T-cell (primary cell): ENCODE measurements around the gene RPTOR. TPM values are rescaled to one million over a fixed set of nuclear protein-coding genes. Genes with fewer than 3 reads are reported as not detected.

Source experiments
- ATAC-seq, 4 experiments: fragments of 200-7000 bp in 3 of 4; fragments of 150-1000 bp in 1 of 4; cut with Tn5 transposase; replicated peaks in 1 of 4; 1 replicate in 3 of 4; 2 replicates in 1 of 4; pipeline ENCODE4 v1.10.0; 2021; ENCODE audit warnings: moderate library complexity in 3 of 4, mild to moderate bottlenecking in 2 of 4, moderate number of reproducible peaks in 1 of 4
- CTCF ChIA-PET, 2 donors: fragments of 300-600 bp; sonication (Branson Sonifier 250); formaldehyde crosslinking; loops; one replicate each; lab custom pipeline; 2022; ENCODE audit warnings: antibody characterized with exemption in 2 of 2; lab: Charles Lee
- POLR2A ChIA-PET, 2 donors: fragments of 300-600 bp; sonication (Branson Sonifier 250); formaldehyde crosslinking; loops; one replicate each; lab custom pipeline; 2022; ENCODE audit warnings: antibody characterized with exemption in 2 of 2; lab: Charles Lee
- DNase-seq, 35 experiments: peaks; one replicate each; pipeline versions ENCODE4 v3.0.0 to v3.0.0-alpha.2; 2013 to 2023
- H3K27ac ChIP-seq: one replicate; pipeline ENCODE4 v1.5.1; 2013; ENCODE audit warnings: low read length
- H3K27me3 ChIP-seq, 2 experiments: replicated peaks in 1 of 2; 1 replicate in 1 of 2; 2 replicates in 1 of 2; pipeline versions ENCODE4 v1.6.1 to v1.7.0; 2013; ENCODE audit warnings: low read length in 1 of 2, mixed read lengths in 1 of 2; ENCODE audit not compliant: control insufficient read depth in 2 of 2, insufficient read depth in 2 of 2; ENCODE audit errors: extremely low read depth in 1 of 2
- H3K36me3 ChIP-seq, 2 donors: 1 replicate in 1 of 2; 2 replicates in 1 of 2; pipeline versions ENCODE4 v1.6.1 to v1.7.0; 2013; ENCODE audit warnings: low read length in 1 of 2; ENCODE audit not compliant: control insufficient read depth in 2 of 2, insufficient read depth in 1 of 2; ENCODE audit errors: extremely low read depth in 1 of 2
- H3K4me1 ChIP-seq, 2 experiments: 1 replicate in 1 of 2; 2 replicates in 1 of 2; pipeline versions ENCODE4 v1.6.1 to v1.7.0; 2013; ENCODE audit warnings: low read length in 2 of 2, mixed read lengths in 1 of 2; ENCODE audit not compliant: insufficient read depth in 2 of 2, control insufficient read depth in 1 of 2; ENCODE audit errors: extremely low read depth in 1 of 2
- H3K4me3 ChIP-seq, 2 donors: 1 replicate in 1 of 2; 2 replicates in 1 of 2; pipeline versions ENCODE4 v1.5.1 to v1.7.0; 2013; ENCODE audit warnings: mild to moderate bottlenecking in 2 of 2, low read length in 1 of 2, moderate library complexity in 1 of 2; ENCODE audit not compliant: control insufficient read depth in 1 of 2; ENCODE audit errors: extremely low read depth in 1 of 2
- H3K9me3 ChIP-seq: 2 replicates; pipeline ENCODE4 v1.7.0; 2013
- H3K27ac Mint-ChIP-seq, 2 donors: one replicate each; pipeline ENCODE4 v1.8.0; 2020 to 2021; ENCODE audit warnings: mild to moderate bottlenecking in 2 of 2, mixed read lengths in 2 of 2
- H3K27me3 Mint-ChIP-seq, 2 donors: one replicate each; pipeline ENCODE4 v1.8.0; 2021 to 2022; ENCODE audit warnings: mixed read lengths in 2 of 2
- H3K36me3 Mint-ChIP-seq: one replicate; pipeline ENCODE4 v1.8.0; 2021; ENCODE audit warnings: mixed read lengths
- H3K4me1 Mint-ChIP-seq, 3 donors: one replicate each; pipeline ENCODE4 v1.8.0; 2020 to 2022; ENCODE audit warnings: mixed read lengths in 3 of 3, mild to moderate bottlenecking in 1 of 3
- H3K4me3 Mint-ChIP-seq, 3 donors: one replicate each; pipeline ENCODE4 v1.8.0; 2020 to 2022; ENCODE audit warnings: mild to moderate bottlenecking in 3 of 3, mixed read lengths in 3 of 3, moderate library complexity in 3 of 3
- H3K9me3 Mint-ChIP-seq, 3 donors: one replicate each; pipeline ENCODE4 v1.8.0; 2020 to 2022; ENCODE audit warnings: mixed read lengths in 3 of 3
- WGBS: methylation state at CpG from one replicate; pipeline ENCODE4 v1.1.5; 2013; ENCODE audit warnings: missing lambda C conversion rate; ENCODE audit not compliant: insufficient coverage; 5-methylcytosine and 5-hydroxymethylcytosine counted together
- total RNA-seq, 35 experiments: library from RNA in 6 of 35; stranded (reverse) in 6 of 35; fragments of 120-200 nt in 1 of 35; gene quantifications; one replicate each; pipeline versions ENCODE4 v1.2.1 to v1.2.4 and lab custom pipeline; 2013 to 2026

The RPTOR gene
- total RNA-seq, 5 donors from 2014 or later (not counting 1 experiment from before 2014, with no cell fraction given), result 59.4 to 76.8 (median 71.4) TPM

DNA sequence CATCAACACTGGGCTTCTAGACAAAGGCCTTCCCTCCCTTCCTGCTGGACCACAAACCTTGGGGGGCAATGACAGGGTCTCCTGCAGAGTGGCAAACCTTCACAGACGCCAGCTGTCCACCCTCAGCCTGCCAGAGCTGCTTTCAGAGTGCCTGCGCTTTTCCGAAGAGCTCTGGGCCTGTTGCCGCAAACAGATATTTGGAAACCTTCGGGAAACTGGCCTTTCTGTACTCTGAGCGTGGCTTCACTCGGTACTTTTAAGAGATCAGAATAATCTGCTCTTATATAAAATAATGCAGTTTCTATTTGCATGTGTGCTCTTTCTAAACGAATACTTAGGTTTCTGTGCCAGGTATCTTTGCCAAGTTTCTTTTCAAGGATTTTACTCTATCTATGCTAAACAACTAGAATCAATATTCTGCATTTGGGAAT, 294.9 kb downstream of the RPTOR start:
- H3K9me3 Mint-ChIP-seq, result no peaks in the 10 kb centered on the region
- H3K27me3 Mint-ChIP-seq, result no peaks in the 10 kb centered on the region
- ChIA-PET CTCF (no interaction called here), POLR2A (no interaction called here)
- H3K36me3 Mint-ChIP-seq, result peaks cover 26% of the 10 kb centered on the region
- H3K4me1 ChIP-seq, result no peaks in the 10 kb centered on the region
- 93% methylated on average over 5 of the region's 8 CpGs for WGBS
- H3K4me3 Mint-ChIP-seq, result no peak overlapping the region
- DNase-seq (no peak), ATAC-seq (no peak)
- H3K36me3 ChIP-seq, result peaks cover 0 to 22% of the 10 kb centered on the region in 2 donors
- H3K27me3 ChIP-seq, result no peaks in the 10 kb centered on the region
- H3K4me3 ChIP-seq, result no peak overlapping the region
- no peak overlapping the region for H3K27ac ChIP-seq
- no peak overlapping the region for H3K27ac Mint-ChIP-seq
- peaks cover 0 to 6% (median 0%) of the 10 kb centered on the region in 3 donors for H3K4me1 Mint-ChIP-seq
- H3K9me3 ChIP-seq, result no peaks in the 10 kb centered on the region

- no peaks in the 10 kb centered on the region for H3K9me3 Mint-ChIP-seq
- H3K36me3 Mint-ChIP-seq, result peaks cover 26% of the 10 kb centered on the region
- POLR2A ChIA-PET, result no interaction called here
- H3K27me3 ChIP-seq, result no peaks in the 10 kb centered on the region
- H3K4me1 ChIP-seq, result no peaks in the 10 kb centered on the region
- no peak overlapping the region for H3K27ac ChIP-seq
- ATAC-seq (no peak), DNase-seq (no peak)
- peaks cover 0 to 22% of the 10 kb centered on the region in 2 donors for H3K36me3 ChIP-seq
- CTCF ChIA-PET, result no interaction called here
- no peaks in the 10 kb centered on the region for H3K9me3 ChIP-seq
- 97% methylated on average over 11 of the region's 15 CpGs for WGBS
- no peak overlapping the region for H3K4me3 Mint-ChIP-seq
- no peaks in the 10 kb centered on the region for H3K27me3 Mint-ChIP-seq
- no peak overlapping the region for H3K27ac Mint-ChIP-seq
- no peak overlapping the region for H3K4me3 ChIP-seq
- H3K4me1 Mint-ChIP-seq, result peaks cover 0 to 3% (median 0%) of the 10 kb centered on the region in 3 donors
Observed at GRCh38 chr17:80839970-80840369, 295.3 kb downstream of the RPTOR start.

GRCh38 chr17:80842456-80843013, 297.9 kb downstream of the RPTOR start:
- DNase-seq, result no peak
- peaks cover 0 to 23% of the 10 kb centered on the region in 2 donors for H3K36me3 ChIP-seq
- no peak overlapping the region for H3K4me3 ChIP-seq
- H3K4me1 ChIP-seq, result peaks cover 6 to 21% of the 10 kb centered on the region in 2 experiments
- POLR2A ChIA-PET, result no interaction called here
- no peaks in the 10 kb centered on the region for H3K27me3 ChIP-seq
- Mint-ChIP-seq H3K27me3 (no peaks in the 10 kb centered on the region), H3K4me3 (no peak overlapping the region), H3K9me3 (no peaks in the 10 kb centered on the region), H3K36me3 (peaks cover 22% of the 10 kb centered on the region), H3K27ac (peak overlapping the region; percentile 75 to 81), H3K4me1 (peaks cover 23 to 28% (median 24%) of the 10 kb centered on the region in 3 donors)
- no peak for ATAC-seq
- WGBS, result 98% methylated on average over 14 of the region's 15 CpGs
- no peaks in the 10 kb centered on the region for H3K9me3 ChIP-seq
- CTCF ChIA-PET, result no interaction called here
- H3K27ac ChIP-seq, result no peak overlapping the region

GRCh38 chr17:80843741-80844156, 299.1 kb downstream of the RPTOR start:
- DNase-seq, result no peak
- no peak overlapping the region for H3K4me3 ChIP-seq
- H3K4me1 Mint-ChIP-seq, result peaks cover 35 to 40% (median 36%) of the 10 kb centered on the region in 3 donors
- no peaks in the 10 kb centered on the region for H3K27me3 Mint-ChIP-seq
- ATAC-seq, result no peak
- no peaks in the 10 kb centered on the region for H3K27me3 ChIP-seq
- no peaks in the 10 kb centered on the region for H3K9me3 Mint-ChIP-seq
- peak overlapping the region; percentile 6 to 71 for H3K27ac Mint-ChIP-seq
- no peak overlapping the region for H3K27ac ChIP-seq
- H3K36me3 Mint-ChIP-seq, result peaks cover 17% of the 10 kb centered on the region
- no peak overlapping the region for H3K4me3 Mint-ChIP-seq
- ChIA-PET CTCF (no interaction called here), POLR2A (no interaction called here)
- 93% methylated on average over 13 of the region's 13 CpGs for WGBS
- H3K36me3 ChIP-seq, result peaks cover under 1 to 19% of the 10 kb centered on the region in 2 donors
- peaks cover 15 to 33% of the 10 kb centered on the region in 2 experiments for H3K4me1 ChIP-seq
- no peaks in the 10 kb centered on the region for H3K9me3 ChIP-seq

DNA sequence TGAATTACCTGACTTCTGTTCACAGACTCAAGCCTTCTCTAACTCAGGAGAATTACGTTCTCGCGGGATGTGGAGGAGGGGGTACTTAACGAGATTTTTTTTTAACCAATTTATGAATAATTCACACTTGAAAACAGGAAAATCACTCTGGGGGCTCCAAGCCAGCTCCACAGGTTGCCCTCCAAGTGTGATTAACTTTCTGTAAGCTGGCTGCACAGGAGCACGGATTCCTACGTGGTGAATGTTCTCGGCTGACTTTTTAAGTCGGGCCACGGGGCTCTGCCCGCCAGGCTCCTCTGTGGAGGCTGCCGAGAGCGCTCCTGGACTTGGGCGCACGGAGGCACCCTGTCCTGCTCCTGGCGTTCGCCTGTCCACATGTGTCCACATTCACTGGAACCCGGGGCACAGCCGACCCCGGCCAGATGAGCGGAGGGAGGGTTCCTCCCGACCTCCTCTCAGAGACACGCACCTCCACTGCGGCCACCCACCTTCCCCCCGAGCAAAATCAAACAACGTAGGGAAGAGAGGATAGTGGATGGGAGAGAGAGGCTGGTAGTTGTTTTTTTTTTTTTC, 299.9 kb downstream of the RPTOR start:
- Mint-ChIP-seq H3K4me1 (peaks cover 41 to 47% (median 42%) of the 10 kb centered on the region in 3 donors), H3K4me3 (no peak overlapping the region), H3K9me3 (no peaks in the 10 kb centered on the region), H3K36me3 (peaks cover 15% of the 10 kb centered on the region), H3K27ac (peak overlapping the region in 1 of 2 donors; percentile 71), H3K27me3 (no peaks in the 10 kb centered on the region)
- H3K27me3 ChIP-seq, result no peaks in the 10 kb centered on the region
- ChIA-PET POLR2A (no interaction called here), CTCF (no interaction called here)
- H3K27ac ChIP-seq, result no peak overlapping the region
- WGBS, result 96% methylated on average over 15 of the region's 25 CpGs
- ATAC-seq, result no peak
- no peak for DNase-seq
- peaks cover 16 to 40% of the 10 kb centered on the region in 2 experiments for H3K4me1 ChIP-seq
- no peak overlapping the region for H3K4me3 ChIP-seq
- H3K36me3 ChIP-seq, result peaks cover 3 to 14% of the 10 kb centered on the region in 2 donors
- H3K9me3 ChIP-seq, result no peaks in the 10 kb centered on the region

GRCh38 chr17:80845069-80845862, 300.6 kb downstream of the RPTOR start:
- peaks cover 17% of the 10 kb centered on the region for H3K36me3 Mint-ChIP-seq
- no peaks in the 10 kb centered on the region for H3K27me3 Mint-ChIP-seq
- Histone ChIP-seq H3K36me3 (peaks cover 3 to 8% of the 10 kb centered on the region in 2 donors), H3K27ac (no peak overlapping the region), H3K4me1 (peaks cover 16 to 44% of the 10 kb centered on the region in 2 experiments), H3K4me3 (no peak overlapping the region), H3K9me3 (no peaks in the 10 kb centered on the region), H3K27me3 (no peaks in the 10 kb centered on the region)
- 92% methylated on average over 26 of the region's 31 CpGs for WGBS
- H3K9me3 Mint-ChIP-seq, result no peaks in the 10 kb centered on the region
- ATAC-seq (no peak), DNase-seq (no peak)
- CTCF ChIA-PET, result no interaction called here
- H3K27ac Mint-ChIP-seq, result peak overlapping the region; percentile 48 to 97
- peaks cover 44 to 54% (median 47%) of the 10 kb centered on the region in 3 donors for H3K4me1 Mint-ChIP-seq
- POLR2A ChIA-PET, result no interaction called here
- no peak overlapping the region for H3K4me3 Mint-ChIP-seq
